HL-60 (cell line): Measurements from ENCODE around the gene SFMBT2.

Experiments
- DNase-seq, 2 experiments: peaks; one replicate each; pipeline ENCODE4 v3.0.0-alpha.2; 2010 to 2020; ENCODE audit warnings: low read depth in 1 of 2, low spot score in 1 of 2
- H3K27ac ChIP-seq: fragments of 250-450 bp; sonication (Bioruptor Pico); replicated peaks from 2 replicates; pipeline ENCODE4 v1.5.1; 2020; ENCODE audit warnings: mild to moderate bottlenecking, moderate library complexity
- H3K27me3 ChIP-seq: fragments of 250-450 bp; sonication (Bioruptor Pico); 2 replicates; pipeline ENCODE4 v1.5.1; 2021; ENCODE audit warnings: mild to moderate bottlenecking, moderate library complexity; ENCODE audit not compliant: insufficient read depth, poor library complexity, severe bottlenecking
- H3K4me3 ChIP-seq: replicated peaks from 2 replicates; pipeline ENCODE4 v1.5.1; 2011; ENCODE audit warnings: mild to moderate bottlenecking, control low read depth, low read length; ENCODE audit not compliant: insufficient read depth
- GABPA ChIP-seq: IDR thresholded peaks from 2 replicates; pipeline ENCODE4 v1.6.1; 2012; ENCODE audit warnings: low read depth
- POLR2AphosphoS5 ChIP-seq: IDR thresholded peaks from 2 replicates; pipeline ENCODE4 v1.6.1; 2012; ENCODE audit warnings: low read depth
- SPI1 ChIP-seq: IDR thresholded peaks from 2 replicates; pipeline ENCODE4 v1.6.1; 2012; ENCODE audit warnings: low read depth, mild to moderate bottlenecking, borderline replicate concordance
- TF ChIP-seq, protein P1 (sequence below): IDR thresholded peaks from 2 replicates; pipeline ENCODE4 v1.6.1; 2012; ENCODE audit warnings: low read depth; ENCODE audit not compliant: insufficient replicate concordance
- TF ChIP-seq, protein P2 (sequence below): IDR thresholded peaks from one replicate; pipeline ENCODE4 v1.5.1; 2011; ENCODE audit warnings: low read length, control low read depth, inconsistent platforms; ENCODE audit not compliant: insufficient read depth

Gene SFMBT2

DNA sequence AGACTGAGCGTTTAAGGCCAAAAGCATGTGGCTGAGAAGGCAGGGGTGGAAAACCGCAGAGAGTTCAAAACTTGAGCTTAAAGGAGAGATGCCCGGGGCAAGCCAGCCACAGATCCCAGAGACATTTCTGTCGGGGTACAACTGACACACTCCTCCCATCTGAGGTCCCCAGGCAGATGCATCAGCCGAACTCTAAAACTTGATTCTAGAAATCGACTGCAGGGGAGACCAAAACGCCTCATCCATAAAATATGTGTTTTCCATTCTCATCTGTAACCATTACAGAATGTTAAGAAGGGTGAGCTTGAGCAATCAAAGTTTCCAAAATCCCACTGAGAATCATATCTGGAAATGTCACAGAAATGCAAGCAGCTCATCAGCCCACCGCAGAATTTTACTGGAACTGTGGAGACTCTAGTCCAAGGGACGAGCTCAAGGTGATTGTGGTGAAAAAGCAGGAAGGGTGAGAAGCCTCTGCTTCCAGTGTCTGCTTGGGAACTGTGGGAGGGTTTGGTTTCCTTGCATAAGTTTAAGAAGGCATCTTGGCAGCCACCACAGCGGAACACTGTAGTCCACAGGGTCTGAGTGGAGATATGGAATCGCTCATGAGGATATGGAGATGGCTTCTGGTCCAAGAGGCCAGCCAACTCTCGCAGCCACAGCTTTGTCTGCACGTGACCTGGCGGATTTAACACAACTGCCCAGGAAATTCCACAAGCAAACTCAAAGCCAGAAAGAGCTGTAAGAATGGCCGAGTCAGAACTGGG lies 249.2 kb downstream of the SFMBT2 start:
- TF ChIP-seq SPI1 = no peak
- TF ChIP-seq, protein P1, sequence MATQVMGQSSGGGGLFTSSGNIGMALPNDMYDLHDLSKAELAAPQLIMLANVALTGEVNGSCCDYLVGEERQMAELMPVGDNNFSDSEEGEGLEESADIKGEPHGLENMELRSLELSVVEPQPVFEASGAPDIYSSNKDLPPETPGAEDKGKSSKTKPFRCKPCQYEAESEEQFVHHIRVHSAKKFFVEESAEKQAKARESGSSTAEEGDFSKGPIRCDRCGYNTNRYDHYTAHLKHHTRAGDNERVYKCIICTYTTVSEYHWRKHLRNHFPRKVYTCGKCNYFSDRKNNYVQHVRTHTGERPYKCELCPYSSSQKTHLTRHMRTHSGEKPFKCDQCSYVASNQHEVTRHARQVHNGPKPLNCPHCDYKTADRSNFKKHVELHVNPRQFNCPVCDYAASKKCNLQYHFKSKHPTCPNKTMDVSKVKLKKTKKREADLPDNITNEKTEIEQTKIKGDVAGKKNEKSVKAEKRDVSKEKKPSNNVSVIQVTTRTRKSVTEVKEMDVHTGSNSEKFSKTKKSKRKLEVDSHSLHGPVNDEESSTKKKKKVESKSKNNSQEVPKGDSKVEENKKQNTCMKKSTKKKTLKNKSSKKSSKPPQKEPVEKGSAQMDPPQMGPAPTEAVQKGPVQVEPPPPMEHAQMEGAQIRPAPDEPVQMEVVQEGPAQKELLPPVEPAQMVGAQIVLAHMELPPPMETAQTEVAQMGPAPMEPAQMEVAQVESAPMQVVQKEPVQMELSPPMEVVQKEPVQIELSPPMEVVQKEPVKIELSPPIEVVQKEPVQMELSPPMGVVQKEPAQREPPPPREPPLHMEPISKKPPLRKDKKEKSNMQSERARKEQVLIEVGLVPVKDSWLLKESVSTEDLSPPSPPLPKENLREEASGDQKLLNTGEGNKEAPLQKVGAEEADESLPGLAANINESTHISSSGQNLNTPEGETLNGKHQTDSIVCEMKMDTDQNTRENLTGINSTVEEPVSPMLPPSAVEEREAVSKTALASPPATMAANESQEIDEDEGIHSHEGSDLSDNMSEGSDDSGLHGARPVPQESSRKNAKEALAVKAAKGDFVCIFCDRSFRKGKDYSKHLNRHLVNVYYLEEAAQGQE = no peak
- no peak for TF ChIP-seq POLR2AphosphoS5
- no peak for TF ChIP-seq GABPA
- TF ChIP-seq, protein P2, sequence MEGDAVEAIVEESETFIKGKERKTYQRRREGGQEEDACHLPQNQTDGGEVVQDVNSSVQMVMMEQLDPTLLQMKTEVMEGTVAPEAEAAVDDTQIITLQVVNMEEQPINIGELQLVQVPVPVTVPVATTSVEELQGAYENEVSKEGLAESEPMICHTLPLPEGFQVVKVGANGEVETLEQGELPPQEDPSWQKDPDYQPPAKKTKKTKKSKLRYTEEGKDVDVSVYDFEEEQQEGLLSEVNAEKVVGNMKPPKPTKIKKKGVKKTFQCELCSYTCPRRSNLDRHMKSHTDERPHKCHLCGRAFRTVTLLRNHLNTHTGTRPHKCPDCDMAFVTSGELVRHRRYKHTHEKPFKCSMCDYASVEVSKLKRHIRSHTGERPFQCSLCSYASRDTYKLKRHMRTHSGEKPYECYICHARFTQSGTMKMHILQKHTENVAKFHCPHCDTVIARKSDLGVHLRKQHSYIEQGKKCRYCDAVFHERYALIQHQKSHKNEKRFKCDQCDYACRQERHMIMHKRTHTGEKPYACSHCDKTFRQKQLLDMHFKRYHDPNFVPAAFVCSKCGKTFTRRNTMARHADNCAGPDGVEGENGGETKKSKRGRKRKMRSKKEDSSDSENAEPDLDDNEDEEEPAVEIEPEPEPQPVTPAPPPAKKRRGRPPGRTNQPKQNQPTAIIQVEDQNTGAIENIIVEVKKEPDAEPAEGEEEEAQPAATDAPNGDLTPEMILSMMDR = no peak
- H3K4me3 ChIP-seq = no peak overlapping the region
- H3K27me3 ChIP-seq = no peaks in the 10 kb centered on the region
- no peak for DNase-seq
- H3K27ac ChIP-seq = no peak overlapping the region

DNA sequence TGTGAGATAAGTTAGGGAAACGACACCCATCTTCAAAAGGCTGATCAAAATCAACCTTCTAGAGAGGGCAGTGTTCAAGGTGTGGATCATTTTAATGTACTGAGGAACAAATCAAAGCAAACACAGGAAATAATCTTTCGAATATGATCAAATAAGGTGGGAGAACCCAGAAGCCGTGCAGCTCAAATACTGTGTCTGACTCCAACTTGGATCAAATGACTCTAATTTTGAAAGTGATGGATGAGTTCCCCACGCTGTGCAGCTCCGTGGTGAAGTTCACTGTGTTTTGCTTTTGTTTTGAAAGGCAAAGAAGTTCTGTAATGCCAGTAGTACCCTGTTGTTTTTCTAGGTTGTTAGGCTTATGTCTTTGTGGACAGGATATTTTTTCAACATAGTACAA lies 250.9 kb downstream of the SFMBT2 start:
- no peak overlapping the region for H3K27ac ChIP-seq
- DNase-seq = no peak
- no peak overlapping the region for H3K4me3 ChIP-seq
- H3K27me3 ChIP-seq = no peaks in the 10 kb centered on the region
- TF ChIP-seq POLR2AphosphoS5 (no peak), SPI1 (no peak), GABPA (no peak)
- TF ChIP-seq, protein P2 = no peak
- TF ChIP-seq, protein P1 = no peak

DNA sequence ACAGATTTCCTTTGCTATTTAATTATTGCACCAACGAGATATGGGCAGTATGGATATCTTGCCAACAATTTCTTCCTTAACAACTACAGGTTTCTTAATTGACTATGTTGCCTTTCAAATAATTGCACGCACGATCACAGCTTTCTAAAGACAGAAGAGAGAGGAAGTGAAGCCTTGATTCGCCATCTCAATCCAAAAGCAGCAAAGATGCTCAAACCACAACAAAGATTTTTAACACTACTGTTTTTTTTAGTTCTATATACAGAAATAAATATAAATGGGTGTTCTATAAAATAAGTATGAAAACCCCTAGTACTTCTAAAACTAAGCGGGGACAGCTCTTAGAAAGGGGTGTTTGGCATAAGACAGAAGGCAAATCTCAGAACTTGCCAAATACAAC lies 251.3 kb downstream of the SFMBT2 start:
- H3K27ac ChIP-seq = no peak overlapping the region
- no peaks in the 10 kb centered on the region for H3K27me3 ChIP-seq
- no peak for DNase-seq
- no peak overlapping the region for H3K4me3 ChIP-seq
- TF ChIP-seq, protein P2 = no peak
- no peak for TF ChIP-seq SPI1
- TF ChIP-seq, protein P1 = no peak
- TF ChIP-seq GABPA = no peak
- no peak for TF ChIP-seq POLR2AphosphoS5
